SU-DHL-6 (cell line): ENCODE measurements around the gene RAPH1.
"Not testable (repeated sequence)": the region's sequence is repeated elsewhere in the genome, so short reads cannot be mapped to it uniquely, and the experiment has no call there.

Experiments
- H2AFZ ChIP-seq: fragments of 200-600 bp; sonication (generic); 2 replicates; pipeline ENCODE4 v1.6.1; 2014; ENCODE audit warnings: low read depth, mild to moderate bottlenecking, moderate library complexity, mixed read lengths, antibody characterized with exemption, low read length; ENCODE audit not compliant: severe bottlenecking
- H3F3A ChIP-seq: fragments of 200-600 bp; shearing (Covaris generic); 2 replicates; pipeline ENCODE4 v1.6.0; 2016; ENCODE audit warnings: antibody characterized with exemption, mild to moderate bottlenecking; ENCODE audit not compliant: insufficient read depth
- H3K27ac ChIP-seq: fragments of 200-600 bp; sonication (generic); 2 replicates; pipeline ENCODE4 v1.5.1; 2016; ENCODE audit warnings: low read depth, mild to moderate bottlenecking, low read length, moderate library complexity, mixed read lengths
- H3K27me3 ChIP-seq: fragments of 200-600 bp; sonication (generic), shearing (Covaris generic); 2 replicates; pipeline ENCODE4 v1.6.0; 2014; ENCODE audit warnings: mild to moderate bottlenecking, low read length
- H3K36me3 ChIP-seq: fragments of 200-600 bp; sonication (generic); 2 replicates; pipeline ENCODE4 v1.6.1; 2014; ENCODE audit warnings: mild to moderate bottlenecking, low read length, mixed read lengths
- H3K4me2 ChIP-seq: fragments of 300-600, 200-600 bp; shearing (Covaris generic), sonication (generic); 2 replicates; pipeline ENCODE4 v1.6.0; 2014; ENCODE audit warnings: low read length, low read depth, mild to moderate bottlenecking; ENCODE audit not compliant: poor library complexity, severe bottlenecking
- H3K4me3 ChIP-seq: fragments of 200-600 bp; sonication (generic); 2 replicates; pipeline ENCODE4 v1.5.1; 2014; ENCODE audit warnings: antibody characterized with exemption, low read length, mild to moderate bottlenecking, mixed read lengths; ENCODE audit not compliant: insufficient read depth, poor library complexity, severe bottlenecking
- H3K79me2 ChIP-seq: fragments of 200-600 bp; sonication (generic); 2 replicates; pipeline ENCODE4 v1.6.1; 2014; ENCODE audit warnings: mild to moderate bottlenecking, low read length, moderate library complexity; ENCODE audit not compliant: insufficient read depth
- H3K9ac ChIP-seq: fragments of 200-600 bp; sonication (generic); 2 replicates; pipeline ENCODE4 v1.7.0; 2014; ENCODE audit warnings: mild to moderate bottlenecking, low read length
- H3K9me2 ChIP-seq: fragments of 200-600 bp; sonication (generic); replicated peaks from 2 replicates; pipeline ENCODE4 v1.6.1; 2014; ENCODE audit warnings: low read length; ENCODE audit not compliant: insufficient read depth
- H3K9me3 ChIP-seq: fragments of 200-600 bp; sonication (generic); 2 replicates; pipeline ENCODE4 v1.6.1; 2014; ENCODE audit warnings: low read length, mixed read lengths; ENCODE audit not compliant: insufficient read depth
- H4K20me1 ChIP-seq: fragments of 200-600 bp; sonication (generic); 2 replicates; pipeline ENCODE4 v1.6.1; 2014; ENCODE audit warnings: low read depth, mild to moderate bottlenecking, antibody characterized with exemption, low read length, moderate library complexity, mixed read lengths
- EZH2phosphoT487 ChIP-seq: fragments of 200-600 bp; sonication (generic), shearing (Covaris generic); conservative IDR thresholded peaks from 2 replicates; pipeline ENCODE4 v1.6.1; 2018; ENCODE audit warnings: mild to moderate bottlenecking, antibody characterized with exemption, low read length, moderate library complexity, mixed read lengths
- TF ChIP-seq, protein P1 (sequence below): fragments of 200-600 bp; sonication (generic); IDR thresholded peaks from one replicate; pipeline ENCODE4 v1.5.1; 2017; ENCODE audit warnings: antibody characterized with exemption, mild to moderate bottlenecking, low read length, moderate library complexity; ENCODE audit not compliant: insufficient read depth, poor library complexity, severe bottlenecking

RAPH1 gene

DNA sequence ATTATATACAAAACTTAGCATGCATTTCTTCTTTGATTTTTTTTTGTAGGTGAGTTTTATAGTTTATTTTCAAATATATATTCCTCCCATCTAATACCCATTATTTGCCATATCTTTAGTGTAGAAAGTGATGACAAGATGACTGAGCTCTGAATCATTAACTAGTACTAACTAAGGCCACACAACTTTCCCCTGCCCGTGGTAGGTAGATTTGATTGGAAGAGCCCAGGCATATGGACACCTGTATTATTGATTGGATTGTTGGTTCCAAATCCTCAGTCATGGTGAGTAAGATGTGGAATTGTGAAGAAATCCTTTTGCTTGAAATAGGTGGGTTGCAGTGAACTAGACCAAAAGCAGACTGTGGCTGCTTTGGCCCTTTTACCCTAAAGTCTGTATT, 152.1 kb downstream of the RAPH1 start:
- Histone ChIP-seq H2AFZ (no peak overlapping the region), H3K36me3 (no peaks in the 10 kb centered on the region), H3K27ac (no peak overlapping the region), H3F3A (no peaks in the 10 kb centered on the region), H3K79me2 (no peaks in the 10 kb centered on the region), H3K4me3 (no peak overlapping the region), H3K4me2 (no peak overlapping the region), H3K9me2 (no peaks in the 10 kb centered on the region), H3K9ac (no peak overlapping the region), H3K27me3 (no peaks in the 10 kb centered on the region), H4K20me1 (no peaks in the 10 kb centered on the region), H3K9me3 (no peaks in the 10 kb centered on the region)
- TF ChIP-seq EZH2phosphoT487: no peak
- TF ChIP-seq, protein P1, sequence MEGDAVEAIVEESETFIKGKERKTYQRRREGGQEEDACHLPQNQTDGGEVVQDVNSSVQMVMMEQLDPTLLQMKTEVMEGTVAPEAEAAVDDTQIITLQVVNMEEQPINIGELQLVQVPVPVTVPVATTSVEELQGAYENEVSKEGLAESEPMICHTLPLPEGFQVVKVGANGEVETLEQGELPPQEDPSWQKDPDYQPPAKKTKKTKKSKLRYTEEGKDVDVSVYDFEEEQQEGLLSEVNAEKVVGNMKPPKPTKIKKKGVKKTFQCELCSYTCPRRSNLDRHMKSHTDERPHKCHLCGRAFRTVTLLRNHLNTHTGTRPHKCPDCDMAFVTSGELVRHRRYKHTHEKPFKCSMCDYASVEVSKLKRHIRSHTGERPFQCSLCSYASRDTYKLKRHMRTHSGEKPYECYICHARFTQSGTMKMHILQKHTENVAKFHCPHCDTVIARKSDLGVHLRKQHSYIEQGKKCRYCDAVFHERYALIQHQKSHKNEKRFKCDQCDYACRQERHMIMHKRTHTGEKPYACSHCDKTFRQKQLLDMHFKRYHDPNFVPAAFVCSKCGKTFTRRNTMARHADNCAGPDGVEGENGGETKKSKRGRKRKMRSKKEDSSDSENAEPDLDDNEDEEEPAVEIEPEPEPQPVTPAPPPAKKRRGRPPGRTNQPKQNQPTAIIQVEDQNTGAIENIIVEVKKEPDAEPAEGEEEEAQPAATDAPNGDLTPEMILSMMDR: no peak

DNA sequence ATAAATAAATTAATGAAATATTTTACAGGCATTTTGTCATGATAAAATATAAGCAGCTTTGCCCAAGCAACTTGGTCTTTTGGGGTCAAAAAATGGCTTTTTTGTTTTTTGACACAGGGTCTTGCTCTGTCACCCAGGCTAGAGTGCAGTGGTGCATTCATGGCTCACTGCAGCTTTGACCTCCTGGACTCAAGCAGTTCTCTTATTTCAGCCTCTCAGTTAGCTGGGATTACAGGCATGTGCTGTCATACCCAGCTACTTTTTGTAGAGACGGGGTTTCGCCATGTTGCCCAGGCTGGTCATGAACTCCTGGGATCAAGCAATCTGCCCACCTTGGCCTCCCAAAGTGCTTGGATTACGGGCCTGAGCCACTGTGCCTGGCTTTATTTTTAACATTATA, 155.9 kb downstream of the RAPH1 start:
- no peaks in the 10 kb centered on the region for H3K9me2 ChIP-seq
- H4K20me1 ChIP-seq: no peaks in the 10 kb centered on the region
- H3K79me2 ChIP-seq: no peaks in the 10 kb centered on the region
- no peaks in the 10 kb centered on the region for H3K36me3 ChIP-seq
- H3K4me3 ChIP-seq: no peak overlapping the region
- H3K9ac ChIP-seq: no peak overlapping the region
- no peaks in the 10 kb centered on the region for H3K27me3 ChIP-seq
- H3K9me3 ChIP-seq: no peaks in the 10 kb centered on the region
- no peak overlapping the region for H3K27ac ChIP-seq
- peaks cover 13% of the 10 kb centered on the region; the same call in 1 of the 2 replicates for H3F3A ChIP-seq
- H2AFZ ChIP-seq: no peak overlapping the region
- no peak for TF ChIP-seq EZH2phosphoT487
- TF ChIP-seq, protein P1: no peak
- H3K4me2 ChIP-seq: no peak overlapping the region

DNA sequence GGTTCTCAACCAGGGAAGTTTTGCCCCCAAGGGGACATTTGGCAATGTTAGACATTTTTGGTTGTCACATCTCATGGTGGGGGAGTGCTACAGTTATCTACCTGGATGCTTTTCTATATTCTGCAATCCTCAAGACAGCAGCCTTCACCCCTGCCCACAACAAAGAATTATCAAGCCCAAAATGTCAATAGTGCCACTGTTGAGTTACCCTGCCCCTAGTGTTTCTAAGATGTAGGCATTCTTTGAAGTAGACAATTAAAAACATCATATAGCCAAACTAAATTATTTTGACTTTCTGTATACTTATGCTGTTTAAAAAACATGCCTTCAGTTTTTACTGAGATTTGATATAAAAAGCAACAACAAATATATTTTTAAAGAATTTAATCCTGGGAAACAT, 158.9 kb downstream of the RAPH1 start:
- no peak overlapping the region for H3K27ac ChIP-seq
- H3K9me3 ChIP-seq: no peaks in the 10 kb centered on the region
- no peaks in the 10 kb centered on the region for H4K20me1 ChIP-seq
- no peaks in the 10 kb centered on the region for H3K27me3 ChIP-seq
- no peaks in the 10 kb centered on the region for H3K9me2 ChIP-seq
- no peaks in the 10 kb centered on the region for H3K36me3 ChIP-seq
- H3K4me2 ChIP-seq: no peak overlapping the region
- H3F3A ChIP-seq: peaks cover 13% of the 10 kb centered on the region; the same call in 1 of the 2 replicates
- H3K9ac ChIP-seq: no peak overlapping the region
- no peak overlapping the region for H2AFZ ChIP-seq
- no peaks in the 10 kb centered on the region for H3K79me2 ChIP-seq
- TF ChIP-seq, protein P1: peak; percentile 16
- no peak for TF ChIP-seq EZH2phosphoT487
- no peak overlapping the region for H3K4me3 ChIP-seq

DNA sequence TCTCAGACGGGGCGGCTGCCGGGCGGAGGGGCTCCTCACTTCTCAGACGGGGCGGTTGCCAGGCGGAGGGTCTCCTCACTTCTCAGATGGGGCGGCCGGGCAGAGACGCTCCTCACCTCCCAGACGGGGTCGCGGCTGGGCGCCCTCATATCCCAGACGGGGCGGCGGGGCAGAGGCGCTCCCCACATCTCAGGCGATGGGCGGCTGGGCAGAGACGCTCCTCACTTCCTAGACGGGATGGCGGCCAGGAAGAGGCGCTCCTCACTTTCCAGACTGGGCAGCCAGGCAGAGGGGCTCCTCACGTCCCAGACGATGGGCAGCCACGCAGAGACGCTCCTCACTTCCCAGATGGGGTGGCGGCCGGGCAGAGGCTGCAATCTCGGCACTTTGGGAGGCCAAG, 162.4 kb downstream of the RAPH1 start:
- H3K79me2 ChIP-seq, H3K27ac ChIP-seq, H3K27me3 ChIP-seq: not testable (repeated sequence)

More for the DNA sequence above, 162.4 kb downstream of the RAPH1 start:
- not testable (repeated sequence) for H4K20me1 ChIP-seq, H3K9me3 ChIP-seq, H3K4me2 ChIP-seq, H3K4me3 ChIP-seq, H3K9ac ChIP-seq, H2AFZ ChIP-seq, H3K36me3 ChIP-seq, H3K9me2 ChIP-seq
- H3F3A ChIP-seq: peaks cover 16% of the 10 kb centered on the region; the same call in 1 of the 2 replicates
